Measurements from ENCODE around the gene DCBLD2.

DCBLD2 gene

GRCh38 chr3:98763819-98764418, 137.6 kb downstream of the DCBLD2 start:
- no peaks in the 10 kb centered on the region for H3K9me3 Mint-ChIP-seq
- H3K36me3 Mint-ChIP-seq (ENCODE audit: low read depth) = peaks cover 3% of the 10 kb centered on the region
- H3K27me3 Mint-ChIP-seq (ENCODE audit: low read depth) = no peaks in the 10 kb centered on the region
- H3K4me3 Mint-ChIP-seq = no peak overlapping the region
- TF ChIP-seq, protein P1, sequence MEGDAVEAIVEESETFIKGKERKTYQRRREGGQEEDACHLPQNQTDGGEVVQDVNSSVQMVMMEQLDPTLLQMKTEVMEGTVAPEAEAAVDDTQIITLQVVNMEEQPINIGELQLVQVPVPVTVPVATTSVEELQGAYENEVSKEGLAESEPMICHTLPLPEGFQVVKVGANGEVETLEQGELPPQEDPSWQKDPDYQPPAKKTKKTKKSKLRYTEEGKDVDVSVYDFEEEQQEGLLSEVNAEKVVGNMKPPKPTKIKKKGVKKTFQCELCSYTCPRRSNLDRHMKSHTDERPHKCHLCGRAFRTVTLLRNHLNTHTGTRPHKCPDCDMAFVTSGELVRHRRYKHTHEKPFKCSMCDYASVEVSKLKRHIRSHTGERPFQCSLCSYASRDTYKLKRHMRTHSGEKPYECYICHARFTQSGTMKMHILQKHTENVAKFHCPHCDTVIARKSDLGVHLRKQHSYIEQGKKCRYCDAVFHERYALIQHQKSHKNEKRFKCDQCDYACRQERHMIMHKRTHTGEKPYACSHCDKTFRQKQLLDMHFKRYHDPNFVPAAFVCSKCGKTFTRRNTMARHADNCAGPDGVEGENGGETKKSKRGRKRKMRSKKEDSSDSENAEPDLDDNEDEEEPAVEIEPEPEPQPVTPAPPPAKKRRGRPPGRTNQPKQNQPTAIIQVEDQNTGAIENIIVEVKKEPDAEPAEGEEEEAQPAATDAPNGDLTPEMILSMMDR (IDR thresholded peaks at IDR 0.05; ENCODE audit: unreplicated experiment in 3 of 3) = no peak
- H3K27ac Mint-ChIP-seq = peak overlapping the region; percentile 12 to 69 (median 66)
- H3K4me1 Mint-ChIP-seq = peaks cover 21% of the 10 kb centered on the region

DNA sequence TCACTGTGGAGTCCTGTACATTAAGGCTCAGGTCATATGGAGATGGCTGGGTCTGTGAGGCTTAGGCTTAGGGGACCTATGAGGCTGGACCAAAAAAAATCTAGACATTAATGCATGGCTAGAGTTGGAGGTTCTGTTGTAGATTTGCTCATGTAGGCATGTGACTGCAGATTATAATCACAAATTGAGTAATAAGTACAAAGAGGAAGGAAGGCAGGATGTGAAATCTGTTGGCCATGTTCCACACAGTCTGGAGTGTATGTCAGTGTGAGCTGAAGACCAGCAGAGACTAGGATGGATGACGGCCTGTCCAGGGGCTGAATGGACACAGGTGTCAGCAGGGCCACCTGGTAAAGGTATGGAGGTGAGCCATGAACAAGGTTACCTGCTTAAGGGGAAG, 138.4 kb downstream of the DCBLD2 start, which contains the start of gene ST3GAL6:
ST3GAL6 (plus strand) TSS at position 265 of the 400 bp plus-strand sequence. CDS start 5,101 bp downstream, outside the sequence.
- Mint-ChIP-seq H3K4me1 (peaks cover 13% of the 10 kb centered on the region), H3K27me3 (ENCODE audit: low read depth) (no peaks in the 10 kb centered on the region), H3K36me3 (ENCODE audit: low read depth) (peaks cover 4% of the 10 kb centered on the region), H3K9me3 (no peaks in the 10 kb centered on the region), H3K4me3 (peak within 1 kb of the TSS in 1 of 3 experiments; percentile 4), H3K27ac (peak within 1 kb of the TSS; percentile 12 to 83 (median 66))
- TF ChIP-seq, protein P1 (IDR thresholded peaks at IDR 0.05; ENCODE audit: unreplicated experiment in 3 of 3) = no peak

- Mint-ChIP-seq H3K4me1 (peaks cover 5% of the 10 kb centered on the region), H3K4me3 (no peak overlapping the region), H3K36me3 (ENCODE audit: low read depth) (peaks cover 4% of the 10 kb centered on the region), H3K27me3 (ENCODE audit: low read depth) (no peaks in the 10 kb centered on the region), H3K27ac (peak overlapping the region in 2 of 3 experiments; percentile 31 to 83), H3K9me3 (no peaks in the 10 kb centered on the region)
- TF ChIP-seq, protein P1 (IDR thresholded peaks at IDR 0.05; ENCODE audit: unreplicated experiment in 3 of 3) = no peak
Observed at GRCh38 chr3:98761643-98762229, 139.8 kb downstream of the DCBLD2 start.

GRCh38 chr3:98759629-98760028, 141.9 kb downstream of the DCBLD2 start:
- Mint-ChIP-seq H3K9me3 (no peaks in the 10 kb centered on the region), H3K4me1 (peaks cover 5% of the 10 kb centered on the region), H3K4me3 (no peak overlapping the region), H3K27me3 (ENCODE audit: low read depth) (no peaks in the 10 kb centered on the region), H3K36me3 (ENCODE audit: low read depth) (peaks cover 4% of the 10 kb centered on the region), H3K27ac (no peak overlapping the region)
- TF ChIP-seq, protein P1 (IDR thresholded peaks at IDR 0.05; ENCODE audit: unreplicated experiment in 3 of 3) = no peak

DNA sequence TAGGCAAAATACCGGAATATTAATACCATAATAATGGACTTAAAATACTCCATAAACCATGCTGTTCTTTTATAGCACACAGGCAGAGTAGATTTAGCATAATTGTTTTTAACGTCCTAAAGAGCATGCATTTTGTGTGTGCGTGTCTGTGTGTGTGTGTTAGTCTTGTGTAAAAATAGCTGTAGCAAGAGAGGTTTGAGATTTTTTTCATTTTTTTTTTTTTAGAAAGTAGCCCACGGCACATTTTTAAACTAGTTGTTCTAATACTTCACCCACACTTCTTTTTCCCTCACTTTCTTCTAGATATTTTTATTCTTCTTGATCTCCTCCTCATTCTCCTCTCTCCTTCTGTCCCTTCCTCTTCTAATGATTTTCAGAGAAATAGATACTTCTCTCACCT, 145.9 kb downstream of the DCBLD2 start:
- no peaks in the 10 kb centered on the region for H3K4me1 Mint-ChIP-seq
- no peaks in the 10 kb centered on the region for H3K27me3 Mint-ChIP-seq (ENCODE audit: low read depth)
- peak overlapping the region in 2 of 3 experiments; percentile 18 to 45 for H3K27ac Mint-ChIP-seq
- H3K36me3 Mint-ChIP-seq (ENCODE audit: low read depth) = peaks cover 4% of the 10 kb centered on the region
- H3K9me3 Mint-ChIP-seq = no peaks in the 10 kb centered on the region
- TF ChIP-seq, protein P1 (IDR thresholded peaks at IDR 0.05; ENCODE audit: unreplicated experiment in 3 of 3) = no peak
- peak overlapping the region in 1 of 3 experiments; percentile 18 for H3K4me3 Mint-ChIP-seq

All from nephron (organoid).